Dermis blood vessel endothelial cell (primary cell): ENCODE results near the gene TGFB3. TPM values are rescaled to one million over a fixed set of nuclear protein-coding genes. Genes with fewer than 3 reads are reported as not detected.

Experiments used
- total RNA-seq: library from RNA; depleted of rRNA; stranded (reverse); fragments of >200 nt; gene quantifications from 2 replicates; pipeline ENCODE4 v1.2.3, GENCODE V29; 2014

The TGFB3 gene
- total RNA-seq, 1 donor from 2014 or later: 4.1 TPM

Other genes with a start within 250 kb of the TGFB3 start
- 18.6 and 28.4 TPM in 2 replicates for gene IFT43, start 3.8 kb upstream of the TGFB3 start, total RNA-seq
- 46.3 and 66.5 TPM in 2 replicates for gene GPATCH2L, start 169.9 kb upstream of the TGFB3 start, total RNA-seq